GM23338 (cell line): ENCODE data around the gene RPGRIP1. TPM values are rescaled to one million over a fixed set of nuclear protein-coding genes. Genes with fewer than 3 reads are reported as not detected.

Source experiments
- ATAC-seq: fragments of 200-7000 bp; cut with Tn5 transposase; 3 replicates; pipeline ENCODE4 v1.9.1; 2020
- DNase-seq: peaks from one replicate; pipeline ENCODE4 v3.0.0-alpha.2; 2015; ENCODE audit warnings: low spot score
- H2AFZ ChIP-seq: fragments of 200-600 bp; sonication (generic); 2 replicates; pipeline ENCODE4 v1.8.0; 2016; ENCODE audit warnings: antibody characterized with exemption, mild to moderate bottlenecking, moderate library complexity
- H3F3A ChIP-seq: fragments of 200-600 bp; sonication (generic); replicated peaks from 2 replicates; pipeline ENCODE4 v1.8.0; 2017; ENCODE audit warnings: antibody characterized with exemption, mixed run types, low read depth
- H3K27ac ChIP-seq: fragments of 200-600 bp; sonication (generic); 2 replicates; pipeline ENCODE4 v1.6.1; 2016; ENCODE audit warnings: low read depth
- H3K27me3 ChIP-seq: fragments of 200-600 bp; sonication (generic); 2 replicates; pipeline ENCODE4 v1.8.0; 2016; ENCODE audit warnings: mild to moderate bottlenecking, mixed run types, moderate library complexity; ENCODE audit not compliant: insufficient read depth
- H3K36me3 ChIP-seq: fragments of 200-600 bp; sonication (generic); 2 replicates; pipeline ENCODE4 v1.8.0; 2016; ENCODE audit warnings: mild to moderate bottlenecking; ENCODE audit not compliant: insufficient read depth
- H3K4me1 ChIP-seq: fragments of 200-600 bp; sonication (generic); 2 replicates; pipeline ENCODE4 v1.8.0; 2016; ENCODE audit warnings: mild to moderate bottlenecking, moderate library complexity; ENCODE audit not compliant: insufficient read depth
- H3K4me2 ChIP-seq: fragments of 200-600 bp; sonication (generic); 2 replicates; pipeline ENCODE4 v1.7.1; 2017; ENCODE audit warnings: mixed run types
- H3K4me3 ChIP-seq: fragments of 200-600 bp; sonication (generic); 2 replicates; pipeline ENCODE4 v1.6.1; 2016; ENCODE audit warnings: mixed run types
- H3K79me2 ChIP-seq: fragments of 200-600 bp; sonication (generic); replicated peaks from 2 replicates; pipeline ENCODE4 v1.8.0; 2017; ENCODE audit warnings: mild to moderate bottlenecking; ENCODE audit not compliant: insufficient read depth
- H3K9me2 ChIP-seq: fragments of 200-600 bp; sonication (generic); 2 replicates; pipeline ENCODE4 v1.8.0; 2017; ENCODE audit not compliant: insufficient read depth
- H4K20me1 ChIP-seq: fragments of 200-600 bp; sonication (generic); replicated peaks from 2 replicates; pipeline ENCODE4 v1.8.0; 2017; ENCODE audit warnings: mild to moderate bottlenecking; ENCODE audit not compliant: insufficient read depth
- H3K27ac Mint-ChIP-seq: 2 replicates; pipeline ENCODE4 v1.8.0; 2020; ENCODE audit warnings: inconsistent platforms, mild to moderate bottlenecking, moderate library complexity, mixed read lengths
- H3K27me3 Mint-ChIP-seq: 3 replicates; pipeline ENCODE4 v1.8.0; 2022; ENCODE audit warnings: low read depth, mild to moderate bottlenecking, moderate library complexity, mixed read lengths, inconsistent platforms; ENCODE audit not compliant: insufficient read depth, poor library complexity
- H3K36me3 Mint-ChIP-seq: 3 replicates; pipeline ENCODE4 v1.8.0; 2021; ENCODE audit warnings: low read depth, mild to moderate bottlenecking, inconsistent platforms, moderate library complexity, mixed read lengths
- H3K4me1 Mint-ChIP-seq: 3 replicates; pipeline ENCODE4 v1.8.0; 2020; ENCODE audit warnings: mild to moderate bottlenecking, inconsistent platforms, mixed read lengths
- H3K4me3 Mint-ChIP-seq: 3 replicates; pipeline ENCODE4 v1.8.0; 2021; ENCODE audit warnings: moderate library complexity, mild to moderate bottlenecking, inconsistent platforms, mixed read lengths
- H3K9me3 Mint-ChIP-seq: 3 replicates; pipeline ENCODE4 v1.8.0; 2020; ENCODE audit warnings: moderate library complexity, mild to moderate bottlenecking, inconsistent platforms, mixed read lengths
- polyA plus RNA-seq: library from polyadenylated mRNA; unstranded; fragments of >200 nt; fragmentation: Nextera tagmentation; extraction: Ambion mirVana; gene quantifications from 2 replicates; pipeline ENCODE4 v1.2.1, GENCODE V29; 2016
- total RNA-seq: library from RNA; depleted of rRNA; stranded (reverse); fragments of >200 nt; shearing (Covaris generic); gene quantifications from 2 replicates; pipeline ENCODE4 v1.2.3, GENCODE V29; 2014
- TF ChIP-seq, protein P1 (sequence below): IDR thresholded peaks from 2 replicates; pipeline ENCODE4 v1.6.1; 2016; ENCODE audit warnings: antibody characterized with exemption
- TF ChIP-seq, protein P2 (sequence below): fragments of 250-450 bp; sonication (Bioruptor Pico); IDR thresholded peaks from 2 replicates; pipeline ENCODE4 v1.5.0; 2020; ENCODE audit warnings: mild to moderate bottlenecking, moderate library complexity

The RPGRIP1 gene
- total and polyA plus RNA-seq, 2 experiments from 2014 or later, result 0.24 to 1.6 TPM

DNA sequence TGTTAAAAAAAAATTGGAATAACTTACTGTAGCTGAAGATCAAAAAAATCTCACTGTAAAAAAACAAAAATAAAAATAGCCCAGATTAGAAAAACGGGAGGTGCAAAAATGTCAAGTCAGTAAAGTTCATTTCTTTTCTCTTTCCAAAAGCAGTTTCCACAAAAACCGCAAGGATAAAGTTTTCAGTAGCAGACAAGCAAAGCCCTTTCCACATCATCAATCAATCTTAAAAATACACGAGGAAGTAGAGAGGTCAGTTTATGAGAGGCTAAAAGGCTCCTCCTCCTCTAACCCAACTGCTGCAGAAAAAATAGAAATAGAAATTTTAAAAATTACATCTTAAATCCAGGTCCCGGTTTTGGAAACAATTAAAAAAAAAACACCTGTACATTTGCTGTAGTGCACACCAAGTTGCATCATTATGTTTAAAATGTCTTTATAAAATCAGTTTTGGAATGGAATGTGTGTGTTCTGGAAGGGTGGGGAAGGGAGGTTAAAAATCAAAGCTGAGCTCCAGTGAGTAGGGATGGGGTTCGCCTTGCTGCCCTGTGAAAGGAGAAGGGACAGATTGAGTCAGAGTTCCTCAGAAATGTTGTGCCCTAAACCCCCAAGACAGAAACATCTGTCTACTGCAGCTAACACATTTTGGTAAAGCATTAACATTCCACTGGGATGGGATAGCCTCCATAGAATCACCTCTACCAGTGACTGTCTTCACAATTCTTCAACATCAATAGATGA is 16.4 kb upstream of the RPGRIP1 start:
- peaks cover 70% of the 10 kb centered on the region for H3K36me3 ChIP-seq
- peaks cover 66% of the 10 kb centered on the region for H3K4me1 Mint-ChIP-seq
- peaks cover 100% of the 10 kb centered on the region for H3K79me2 ChIP-seq

More for the DNA sequence above, 16.4 kb upstream of the RPGRIP1 start:
- peak overlapping the region; percentile 84 for H3K4me2 ChIP-seq
- no peaks in the 10 kb centered on the region for H3K27me3 ChIP-seq
- H3K9me2 ChIP-seq, result no peaks in the 10 kb centered on the region
- Mint-ChIP-seq H3K4me3 (peak overlapping the region; percentile 100), H3K27ac (peak overlapping the region; percentile 83), H3K36me3 (peaks cover 99% of the 10 kb centered on the region), H3K9me3 (no peaks in the 10 kb centered on the region), H3K27me3 (peaks cover 19% of the 10 kb centered on the region)
- no peak overlapping the region for H2AFZ ChIP-seq
- no peak for ATAC-seq
- peaks cover 16% of the 10 kb centered on the region for H3F3A ChIP-seq
- peaks cover 86% of the 10 kb centered on the region for H4K20me1 ChIP-seq
- TF ChIP-seq, protein P1, sequence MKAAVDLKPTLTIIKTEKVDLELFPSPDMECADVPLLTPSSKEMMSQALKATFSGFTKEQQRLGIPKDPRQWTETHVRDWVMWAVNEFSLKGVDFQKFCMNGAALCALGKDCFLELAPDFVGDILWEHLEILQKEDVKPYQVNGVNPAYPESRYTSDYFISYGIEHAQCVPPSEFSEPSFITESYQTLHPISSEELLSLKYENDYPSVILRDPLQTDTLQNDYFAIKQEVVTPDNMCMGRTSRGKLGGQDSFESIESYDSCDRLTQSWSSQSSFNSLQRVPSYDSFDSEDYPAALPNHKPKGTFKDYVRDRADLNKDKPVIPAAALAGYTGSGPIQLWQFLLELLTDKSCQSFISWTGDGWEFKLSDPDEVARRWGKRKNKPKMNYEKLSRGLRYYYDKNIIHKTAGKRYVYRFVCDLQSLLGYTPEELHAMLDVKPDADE, result no peak
- TF ChIP-seq, protein P2, sequence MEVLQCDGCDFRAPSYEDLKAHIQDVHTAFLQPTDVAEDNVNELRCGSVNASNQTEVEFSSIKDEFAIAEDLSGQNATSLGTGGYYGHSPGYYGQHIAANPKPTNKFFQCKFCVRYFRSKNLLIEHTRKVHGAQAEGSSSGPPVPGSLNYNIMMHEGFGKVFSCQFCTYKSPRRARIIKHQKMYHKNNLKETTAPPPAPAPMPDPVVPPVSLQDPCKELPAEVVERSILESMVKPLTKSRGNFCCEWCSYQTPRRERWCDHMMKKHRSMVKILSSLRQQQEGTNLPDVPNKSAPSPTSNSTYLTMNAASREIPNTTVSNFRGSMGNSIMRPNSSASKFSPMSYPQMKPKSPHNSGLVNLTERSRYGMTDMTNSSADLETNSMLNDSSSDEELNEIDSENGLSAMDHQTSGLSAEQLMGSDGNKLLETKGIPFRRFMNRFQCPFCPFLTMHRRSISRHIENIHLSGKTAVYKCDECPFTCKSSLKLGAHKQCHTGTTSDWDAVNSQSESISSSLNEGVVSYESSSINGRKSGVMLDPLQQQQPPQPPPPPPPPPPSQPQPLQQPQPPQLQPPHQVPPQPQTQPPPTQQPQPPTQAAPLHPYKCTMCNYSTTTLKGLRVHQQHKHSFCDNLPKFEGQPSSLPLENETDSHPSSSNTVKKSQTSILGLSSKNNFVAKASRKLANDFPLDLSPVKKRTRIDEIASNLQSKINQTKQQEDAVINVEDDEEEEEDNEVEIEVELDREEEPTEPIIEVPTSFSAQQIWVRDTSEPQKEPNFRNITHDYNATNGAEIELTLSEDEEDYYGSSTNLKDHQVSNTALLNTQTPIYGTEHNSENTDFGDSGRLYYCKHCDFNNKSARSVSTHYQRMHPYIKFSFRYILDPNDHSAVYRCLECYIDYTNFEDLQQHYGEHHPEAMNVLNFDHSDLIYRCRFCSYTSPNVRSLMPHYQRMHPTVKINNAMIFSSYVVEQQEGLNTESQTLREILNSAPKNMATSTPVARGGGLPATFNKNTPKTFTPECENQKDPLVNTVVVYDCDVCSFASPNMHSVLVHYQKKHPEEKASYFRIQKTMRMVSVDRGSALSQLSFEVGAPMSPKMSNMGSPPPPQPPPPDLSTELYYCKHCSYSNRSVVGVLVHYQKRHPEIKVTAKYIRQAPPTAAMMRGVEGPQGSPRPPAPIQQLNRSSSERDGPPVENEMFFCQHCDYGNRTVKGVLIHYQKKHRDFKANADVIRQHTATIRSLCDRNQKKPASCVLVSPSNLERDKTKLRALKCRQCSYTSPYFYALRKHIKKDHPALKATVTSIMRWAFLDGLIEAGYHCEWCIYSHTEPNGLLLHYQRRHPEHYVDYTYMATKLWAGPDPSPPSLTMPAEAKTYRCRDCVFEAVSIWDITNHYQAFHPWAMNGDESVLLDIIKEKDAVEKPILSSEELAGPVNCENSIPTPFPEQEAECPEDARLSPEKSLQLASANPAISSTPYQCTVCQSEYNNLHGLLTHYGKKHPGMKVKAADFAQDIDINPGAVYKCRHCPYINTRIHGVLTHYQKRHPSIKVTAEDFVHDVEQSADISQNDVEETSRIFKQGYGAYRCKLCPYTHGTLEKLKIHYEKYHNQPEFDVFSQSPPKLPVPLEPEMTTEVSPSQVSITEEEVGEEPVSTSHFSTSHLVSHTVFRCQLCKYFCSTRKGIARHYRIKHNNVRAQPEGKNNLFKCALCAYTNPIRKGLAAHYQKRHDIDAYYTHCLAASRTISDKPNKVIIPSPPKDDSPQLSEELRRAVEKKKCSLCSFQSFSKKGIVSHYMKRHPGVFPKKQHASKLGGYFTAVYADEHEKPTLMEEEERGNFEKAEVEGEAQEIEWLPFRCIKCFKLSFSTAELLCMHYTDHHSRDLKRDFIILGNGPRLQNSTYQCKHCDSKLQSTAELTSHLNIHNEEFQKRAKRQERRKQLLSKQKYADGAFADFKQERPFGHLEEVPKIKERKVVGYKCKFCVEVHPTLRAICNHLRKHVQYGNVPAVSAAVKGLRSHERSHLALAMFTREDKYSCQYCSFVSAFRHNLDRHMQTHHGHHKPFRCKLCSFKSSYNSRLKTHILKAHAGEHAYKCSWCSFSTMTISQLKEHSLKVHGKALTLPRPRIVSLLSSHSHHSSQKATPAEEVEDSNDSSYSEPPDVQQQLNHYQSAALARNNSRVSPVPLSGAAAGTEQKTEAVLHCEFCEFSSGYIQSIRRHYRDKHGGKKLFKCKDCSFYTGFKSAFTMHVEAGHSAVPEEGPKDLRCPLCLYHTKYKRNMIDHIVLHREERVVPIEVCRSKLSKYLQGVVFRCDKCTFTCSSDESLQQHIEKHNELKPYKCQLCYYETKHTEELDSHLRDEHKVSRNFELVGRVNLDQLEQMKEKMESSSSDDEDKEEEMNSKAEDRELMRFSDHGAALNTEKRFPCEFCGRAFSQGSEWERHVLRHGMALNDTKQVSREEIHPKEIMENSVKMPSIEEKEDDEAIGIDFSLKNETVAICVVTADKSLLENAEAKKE (CRISPR knock-in tag), result no peak
- peak overlapping the region; percentile 75 for H3K4me3 ChIP-seq
- DNase-seq, result no peak
- H3K4me1 ChIP-seq, result peaks cover 39% of the 10 kb centered on the region
- H3K27ac ChIP-seq, result peak overlapping the region; percentile 2
